ENCODE data around the gene GATAD2B.
"Not testable (repeated sequence)": the region's sequence is repeated elsewhere in the genome, so short reads cannot be mapped to it uniquely, and the experiment has no call there.

GATAD2B gene

GRCh38 chr1:153789478-153790034, 133.2 kb downstream of the GATAD2B start:
- Histone ChIP-seq H3K36me3 (ENCODE audit: low read depth) (no peaks in the 10 kb centered on the region), H3K27ac (ENCODE audit: poor library complexity, severe bottlenecking) (no peak overlapping the region), H3K9me3 (ENCODE audit: severe bottlenecking) (no peaks in the 10 kb centered on the region), H3K27me3 (ENCODE audit: insufficient read depth, poor library complexity, severe bottlenecking) (no peaks in the 10 kb centered on the region), H3K4me3 (ENCODE audit: severe bottlenecking) (no peak overlapping the region), H3K4me1 (ENCODE audit: insufficient read depth, poor library complexity, severe bottlenecking) (no peaks in the 10 kb centered on the region)
- TF ChIP-seq CTCF (IDR thresholded peaks at IDR 0.05; ENCODE audit: poor library complexity, severe bottlenecking) = no peak
- DNase-seq (ENCODE audit: low spot score) (no peak), ATAC-seq (ENCODE audit: low read depth) (no peak)

GRCh38 chr1:153786038-153786790, 136.6 kb downstream of the GATAD2B start:
- Histone ChIP-seq H3K27ac (ENCODE audit: poor library complexity, severe bottlenecking) (no peak overlapping the region), H3K36me3 (ENCODE audit: low read depth) (no peaks in the 10 kb centered on the region), H3K27me3 (ENCODE audit: insufficient read depth, poor library complexity, severe bottlenecking) (no peaks in the 10 kb centered on the region), H3K4me1 (ENCODE audit: insufficient read depth, poor library complexity, severe bottlenecking) (no peaks in the 10 kb centered on the region), H3K4me3 (ENCODE audit: severe bottlenecking) (no peak overlapping the region), H3K9me3 (ENCODE audit: severe bottlenecking) (no peaks in the 10 kb centered on the region)
- ATAC-seq (ENCODE audit: low read depth) (no peak), DNase-seq (ENCODE audit: low spot score) (no peak)
- TF ChIP-seq CTCF (IDR thresholded peaks at IDR 0.05; ENCODE audit: poor library complexity, severe bottlenecking) = no peak

GRCh38 chr1:153783233-153784190, 139.3 kb downstream of the GATAD2B start:
- H3K4me1 ChIP-seq (ENCODE audit: insufficient read depth, poor library complexity, severe bottlenecking) = no peaks in the 10 kb centered on the region
- no peaks in the 10 kb centered on the region for H3K27me3 ChIP-seq (ENCODE audit: insufficient read depth, poor library complexity, severe bottlenecking)
- H3K9me3 ChIP-seq (ENCODE audit: severe bottlenecking) = no peaks in the 10 kb centered on the region
- peak overlapping the region; percentile 69 for H3K4me3 ChIP-seq (ENCODE audit: severe bottlenecking)
- ATAC-seq (ENCODE audit: low read depth) (peak; percentile 90), DNase-seq (ENCODE audit: low spot score) (peak; percentile 84)
- TF ChIP-seq CTCF (IDR thresholded peaks at IDR 0.05; ENCODE audit: poor library complexity, severe bottlenecking) = no peak
- no peaks in the 10 kb centered on the region for H3K36me3 ChIP-seq (ENCODE audit: low read depth)
- H3K27ac ChIP-seq (ENCODE audit: poor library complexity, severe bottlenecking) = peak overlapping the region; percentile 73

GRCh38 chr1:153782648-153783047, 140.1 kb downstream of the GATAD2B start:
- not testable (repeated sequence) for ATAC-seq (ENCODE audit: low read depth); H3K4me1 ChIP-seq (ENCODE audit: insufficient read depth, poor library complexity, severe bottlenecking); DNase-seq (ENCODE audit: low spot score); H3K4me3 ChIP-seq (ENCODE audit: severe bottlenecking); H3K9me3 ChIP-seq (ENCODE audit: severe bottlenecking); H3K36me3 ChIP-seq (ENCODE audit: low read depth); H3K27me3 ChIP-seq (ENCODE audit: insufficient read depth, poor library complexity, severe bottlenecking)
- peak overlapping the region; percentile 73 for H3K27ac ChIP-seq (ENCODE audit: poor library complexity, severe bottlenecking)

- H3K27ac ChIP-seq (ENCODE audit: poor library complexity, severe bottlenecking) = no peak overlapping the region
- no peak overlapping the region for H3K4me3 ChIP-seq (ENCODE audit: severe bottlenecking)
- no peak for TF ChIP-seq CTCF (IDR thresholded peaks at IDR 0.05; ENCODE audit: poor library complexity, severe bottlenecking)
- no peak for DNase-seq (ENCODE audit: low spot score)
- no peak for ATAC-seq (ENCODE audit: low read depth)
- H3K27me3 ChIP-seq (ENCODE audit: insufficient read depth, poor library complexity, severe bottlenecking) = no peaks in the 10 kb centered on the region
- H3K4me1 ChIP-seq (ENCODE audit: insufficient read depth, poor library complexity, severe bottlenecking) = no peaks in the 10 kb centered on the region
- no peaks in the 10 kb centered on the region for H3K9me3 ChIP-seq (ENCODE audit: severe bottlenecking)
- H3K36me3 ChIP-seq (ENCODE audit: low read depth) = no peaks in the 10 kb centered on the region
Measured at GRCh38 chr1:153780551-153780950, 142.2 kb downstream of the GATAD2B start.
